Retina (tissue), 1 donor: Measurements from ENCODE around the gene NUDT19.
"Not testable (repeated sequence)": the region's sequence is repeated elsewhere in the genome, so short reads cannot be mapped to it uniquely, and the experiment has no call there.

Experiments
- DNase-seq: peaks from one replicate; pipeline ENCODE4 v3.0.0-alpha.2; 2016

Gene NUDT19

GRCh38 chr19:32675720-32676185 is 15.9 kb upstream of the NUDT19 start, which contains the start of gene RGS9BP:
Gene RGS9BP, plus strand, starts transcription at chr19:32675848. Its CDS starts 416 bp downstream, at chr19:32676264.
- no peak for DNase-seq

- DNase-seq: peak; percentile 60
Observed at GRCh38 chr19:32676186-32676894, 15.3 kb upstream of the NUDT19 start.

- peak; percentile 40 for DNase-seq
Observed at GRCh38 chr19:32676895-32677359, 14.7 kb upstream of the NUDT19 start.

- DNase-seq: peak; percentile 50
Observed at GRCh38 chr19:32677657-32678056, 14.0 kb upstream of the NUDT19 start.

- no peak for DNase-seq
Observed at GRCh38 chr19:32680986-32681385, 10.6 kb upstream of the NUDT19 start.

GRCh38 chr19:32682317-32682716 is 9.3 kb upstream of the NUDT19 start:
- DNase-seq: no peak

GRCh38 chr19:32686847-32687475 is 4.7 kb upstream of the NUDT19 start:
- no peak for DNase-seq

- DNase-seq: no peak
Observed at GRCh38 chr19:32687681-32688080, 3.9 kb upstream of the NUDT19 start.

GRCh38 chr19:32688311-32688710 is 3.3 kb upstream of the NUDT19 start:
- no peak for DNase-seq

GRCh38 chr19:32691952-32692726 is 518 bp downstream of the NUDT19 start:
- peak; percentile 88 for DNase-seq

- DNase-seq: no peak
Observed at GRCh38 chr19:32692727-32693061, 1.1 kb downstream of the NUDT19 start.

- not testable (repeated sequence) for DNase-seq
Observed at GRCh38 chr19:32693151-32694108, 1.8 kb downstream of the NUDT19 start.

- DNase-seq: not testable (repeated sequence)
Observed at GRCh38 chr19:32694316-32694715, 2.7 kb downstream of the NUDT19 start.

GRCh38 chr19:32694851-32695250 is 3.2 kb downstream of the NUDT19 start:
- not testable (repeated sequence) for DNase-seq

GRCh38 chr19:32695506-32695905 is 3.9 kb downstream of the NUDT19 start:
- not testable (repeated sequence) for DNase-seq

- not testable (repeated sequence) for DNase-seq
Observed at GRCh38 chr19:32696771-32697170, 5.2 kb downstream of the NUDT19 start.

GRCh38 chr19:32700129-32700528 is 8.5 kb downstream of the NUDT19 start:
- DNase-seq: not testable (repeated sequence)

- no peak for DNase-seq
Observed at GRCh38 chr19:32702010-32702409, 10.4 kb downstream of the NUDT19 start.

- not testable (repeated sequence) for DNase-seq
Observed at GRCh38 chr19:32704006-32704405, 12.4 kb downstream of the NUDT19 start.

GRCh38 chr19:32708457-32708856 is 16.8 kb downstream of the NUDT19 start:
- DNase-seq: no peak

GRCh38 chr19:32709032-32709431 is 17.4 kb downstream of the NUDT19 start:
- no peak for DNase-seq

GRCh38 chr19:32711747-32712146 is 20.1 kb downstream of the NUDT19 start:
- no peak for DNase-seq
